Endodermal cell (in vitro differentiated cells): ENCODE measurements around the gene FXYD6. TPM values are rescaled to one million over a fixed set of nuclear protein-coding genes. Genes with fewer than 3 reads are reported as not detected.

Experiments used
- DNase-seq: peaks from one replicate; pipeline ENCODE4 v3.0.0-alpha.2; 2017
- H3K27ac ChIP-seq: 2 replicates; pipeline ENCODE4 v1.5.1; 2013; ENCODE audit warnings: mild to moderate bottlenecking, low read depth, low read length, moderate library complexity
- H3K27me3 ChIP-seq: 2 replicates; pipeline ENCODE4 v1.6.1; 2013; ENCODE audit warnings: mild to moderate bottlenecking, low read length, moderate library complexity; ENCODE audit not compliant: insufficient read depth, control insufficient read depth, poor library complexity, severe bottlenecking
- H3K36me3 ChIP-seq: 2 replicates; pipeline ENCODE4 v1.7.0; 2013; ENCODE audit warnings: mild to moderate bottlenecking, low read length, moderate library complexity; ENCODE audit not compliant: control insufficient read depth, insufficient read depth
- H3K4me1 ChIP-seq: one replicate; pipeline ENCODE4 v1.7.0; 2013; ENCODE audit warnings: low read length; ENCODE audit not compliant: control insufficient read depth, insufficient read depth
- H3K4me3 ChIP-seq: 2 replicates; pipeline ENCODE4 v1.5.1; 2013; ENCODE audit warnings: mild to moderate bottlenecking, low read length, moderate library complexity
- H3K9ac ChIP-seq: 2 replicates; pipeline ENCODE4 v1.6.1; 2013; ENCODE audit warnings: mild to moderate bottlenecking, low read length, moderate library complexity; ENCODE audit not compliant: poor library complexity, severe bottlenecking; ENCODE audit errors: extremely low read depth
- H3K9me3 ChIP-seq: 2 replicates; pipeline ENCODE4 v1.6.1; 2013; ENCODE audit warnings: mild to moderate bottlenecking, low read length, moderate library complexity; ENCODE audit not compliant: control insufficient read depth
- H3K27ac Mint-ChIP-seq: 2 replicates; pipeline ENCODE4 v1.8.0; 2020; ENCODE audit warnings: mixed read lengths
- H3K27me3 Mint-ChIP-seq: 2 replicates; pipeline ENCODE4 v1.8.0; 2021; ENCODE audit warnings: mild to moderate bottlenecking, mixed read lengths; ENCODE audit not compliant: insufficient read depth
- H3K36me3 Mint-ChIP-seq: 2 replicates; pipeline ENCODE4 v1.8.0; 2020; ENCODE audit warnings: low read depth, mixed read lengths
- H3K4me1 Mint-ChIP-seq: 2 replicates; pipeline ENCODE4 v1.8.0; 2020; ENCODE audit warnings: mixed read lengths
- H3K4me3 Mint-ChIP-seq: 2 replicates; pipeline ENCODE4 v1.8.0; 2020; ENCODE audit warnings: mild to moderate bottlenecking, moderate library complexity, mixed read lengths
- H3K9me3 Mint-ChIP-seq: 2 replicates; pipeline ENCODE4 v1.8.0; 2020; ENCODE audit warnings: mild to moderate bottlenecking, mixed read lengths
- CTCF ChIP-seq: fragments of 200-600 bp; sonication (generic); conservative IDR thresholded peaks from 2 replicates; pipeline ENCODE4 v1.5.0; 2021; ENCODE audit warnings: antibody characterized with exemption, mild to moderate bottlenecking
- WGBS, 2 experiments: methylation state at CpG; one replicate each; pipeline versions ENCODE4 v1.1.5 to v1.1.7; 2013; ENCODE audit warnings: missing lambda C conversion rate in 2 of 2, mixed read lengths in 1 of 2; ENCODE audit not compliant: insufficient coverage in 1 of 2, insufficient read length in 1 of 2; 5-methylcytosine and 5-hydroxymethylcytosine counted together
- total RNA-seq, 2 donors: library from RNA; stranded (reverse); fragmentation: NEBNext Ultra II Directional in 1 of 2; extraction: Animal tissue kit (Norgen Biotek cat#: 25700) in 1 of 2; gene quantifications; 2 replicates in 1 of 2; 3 replicates in 1 of 2; pipeline ENCODE4 v1.2.1, GENCODE V29; 2021

FXYD6 gene
- total RNA-seq, 2 donors from 2014 or later: 54.1 to 61.8 TPM

GRCh38 chr11:117869604-117870003 is 6.9 kb downstream of the FXYD6 start:
- H3K36me3 Mint-ChIP-seq: peaks cover 11% of the 10 kb centered on the region
- Histone ChIP-seq H3K4me1 (peaks cover 11% of the 10 kb centered on the region), H3K9ac (no peak overlapping the region), H3K9me3 (no peaks in the 10 kb centered on the region), H3K27ac (no peak overlapping the region), H3K4me3 (no peak overlapping the region), H3K36me3 (peaks cover 4% of the 10 kb centered on the region), H3K27me3 (no peaks in the 10 kb centered on the region)
- H3K4me3 Mint-ChIP-seq: no peak overlapping the region
- WGBS, 2 experiments: 68 to 100% methylated on average over 1 to 4 of the region's 4 CpGs
- no peak for DNase-seq
- TF ChIP-seq CTCF: no peak
- no peak overlapping the region for H3K27ac Mint-ChIP-seq
- H3K9me3 Mint-ChIP-seq: no peaks in the 10 kb centered on the region
- H3K4me1 Mint-ChIP-seq: peaks cover 40% of the 10 kb centered on the region
- peaks cover 29% of the 10 kb centered on the region for H3K27me3 Mint-ChIP-seq

DNA sequence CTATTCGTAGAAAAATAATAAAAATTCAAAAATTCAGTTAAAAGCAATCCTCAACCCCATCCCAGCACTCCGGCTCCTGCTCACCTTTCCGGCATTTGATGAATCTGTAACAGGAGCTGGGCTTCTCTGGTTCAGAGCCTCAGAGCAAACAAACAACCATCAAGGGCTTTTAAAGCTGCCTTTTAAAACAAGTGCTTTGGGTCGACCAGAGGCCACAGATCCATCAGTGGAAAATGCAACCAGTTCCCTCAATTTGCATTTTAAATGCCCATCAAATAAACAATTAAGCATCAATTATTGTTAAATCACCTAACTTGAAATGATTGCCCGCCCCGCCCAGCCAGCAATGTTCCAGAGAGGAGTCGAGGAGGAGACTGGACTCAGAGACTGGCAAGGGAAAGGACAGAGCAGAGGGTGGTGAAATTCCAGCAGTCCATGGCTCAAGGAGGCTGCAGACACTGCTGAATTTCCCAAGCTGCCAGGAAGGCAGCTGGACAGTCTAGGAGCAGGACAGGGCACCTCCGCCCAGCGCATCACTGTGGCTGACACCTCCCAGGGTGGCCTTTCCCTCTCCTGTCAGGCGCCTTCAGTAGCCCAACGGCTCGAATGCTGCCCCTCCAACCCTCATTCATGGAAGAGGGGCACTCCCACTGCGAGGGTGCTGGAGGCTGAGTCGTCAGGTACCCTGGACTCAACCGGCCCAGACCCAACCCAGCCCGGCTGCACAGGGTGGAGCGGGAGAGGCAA is 7.5 kb downstream of the FXYD6 start:
- Mint-ChIP-seq H3K36me3 (peaks cover 11% of the 10 kb centered on the region), H3K27ac (no peak overlapping the region), H3K27me3 (peaks cover 25% of the 10 kb centered on the region), H3K9me3 (no peaks in the 10 kb centered on the region), H3K4me3 (no peak overlapping the region), H3K4me1 (peaks cover 34% of the 10 kb centered on the region)
- Histone ChIP-seq H3K4me1 (peaks cover 9% of the 10 kb centered on the region), H3K9me3 (no peaks in the 10 kb centered on the region), H3K9ac (no peak overlapping the region), H3K36me3 (peaks cover 4% of the 10 kb centered on the region), H3K27ac (no peak overlapping the region), H3K27me3 (no peaks in the 10 kb centered on the region), H3K4me3 (no peak overlapping the region)
- no peak for DNase-seq
- WGBS, 2 experiments: 58 to 77% methylated on average over 5 to 17 of the region's 17 CpGs
- no peak for TF ChIP-seq CTCF

- Histone ChIP-seq H3K4me3 (no peak overlapping the region), H3K27me3 (no peaks in the 10 kb centered on the region), H3K9me3 (no peaks in the 10 kb centered on the region), H3K27ac (no peak overlapping the region), H3K4me1 (peaks cover 9% of the 10 kb centered on the region), H3K9ac (no peak overlapping the region), H3K36me3 (peaks cover 4% of the 10 kb centered on the region)
- no peak overlapping the region for H3K27ac Mint-ChIP-seq
- no peak for DNase-seq
- H3K27me3 Mint-ChIP-seq: peaks cover 18% of the 10 kb centered on the region
- no peak overlapping the region for H3K4me3 Mint-ChIP-seq
- peaks cover 33% of the 10 kb centered on the region for H3K4me1 Mint-ChIP-seq
- no peaks in the 10 kb centered on the region for H3K9me3 Mint-ChIP-seq
- TF ChIP-seq CTCF: no peak
- 88 to 93% methylated on average over 8 to 11 of the region's 11 CpGs for WGBS, 2 experiments
- H3K36me3 Mint-ChIP-seq: peaks cover 11% of the 10 kb centered on the region
These were observed 8.4 kb downstream of the FXYD6 start for GRCh38 chr11:117868088-117868487.
